Measurements from ENCODE around the gene OR5C1.
"Not testable (repeated sequence)": the region's sequence is repeated elsewhere in the genome, so short reads cannot be mapped to it uniquely, and the experiment has no call there.

OR5C1 gene

DNA sequence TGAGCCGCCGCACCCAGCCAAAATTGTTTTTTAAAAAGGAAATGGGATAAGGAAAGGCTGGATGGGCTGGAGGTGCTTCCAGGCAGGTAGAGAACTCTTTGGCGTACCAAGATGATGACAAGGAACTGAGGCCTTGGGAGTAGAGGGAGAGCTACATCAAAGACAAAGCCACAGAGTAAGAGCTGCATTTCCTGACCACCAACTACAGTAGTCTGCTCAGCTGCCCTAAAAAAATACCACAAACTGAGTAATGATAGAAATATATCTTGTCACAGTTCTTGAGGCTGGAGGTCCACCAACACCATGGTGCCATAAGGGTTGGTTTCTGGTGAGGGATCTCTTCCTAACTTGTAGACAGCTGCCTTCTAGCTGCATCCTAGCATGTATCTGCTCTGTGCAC is 19.4 kb downstream of the OR5C1 start:
- no peak for TF ChIP-seq CTCF (IDR thresholded peaks at IDR 0.05; ENCODE audit: low read depth, low read length, missing control alignments)
- in situ Hi-C loops (cut with HindIII; ENCODE audit: low sequenced_read_pairs): no loop called here
- no peak for DNase-seq (ENCODE audit: low read depth)

DNA sequence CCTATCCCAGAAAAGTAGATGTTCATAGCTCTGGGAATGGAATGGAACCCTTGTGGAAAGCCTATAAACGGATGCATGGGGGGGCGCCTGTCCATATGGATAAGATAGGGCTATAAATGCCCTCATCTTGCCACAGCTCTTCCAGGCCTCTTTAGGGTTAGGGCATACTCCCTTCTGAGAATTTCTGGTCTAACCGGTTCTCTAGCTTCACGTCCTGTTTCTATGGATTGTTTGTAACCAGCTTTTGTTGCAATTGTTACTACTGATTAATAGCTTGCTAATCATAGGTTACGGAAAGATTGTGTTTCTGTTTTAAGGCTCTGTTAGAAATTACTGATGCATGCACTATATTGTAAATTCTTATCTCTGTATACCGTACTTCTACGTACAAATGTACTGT is 20.5 kb downstream of the OR5C1 start:
- DNase-seq (ENCODE audit: low read depth); in situ Hi-C loops (cut with HindIII; ENCODE audit: low sequenced_read_pairs); H3K4me3 ChIP-seq (ENCODE audit: low read depth, low read length): not testable (repeated sequence)

More for the DNA sequence above, 19.4 kb downstream of the OR5C1 start:
- H3K4me3 ChIP-seq (ENCODE audit: low read depth, low read length): no peak overlapping the region

GRCh38 chr9:122810306-122810946 is 21.7 kb downstream of the OR5C1 start:
- H3K4me3 ChIP-seq (ENCODE audit: low read depth, low read length): no peak overlapping the region
- DNase-seq (ENCODE audit: low read depth): peak; percentile 59
- peak; percentile 59 for TF ChIP-seq CTCF (IDR thresholded peaks at IDR 0.05; ENCODE audit: low read depth, low read length, missing control alignments)
- in situ Hi-C loops (cut with HindIII; ENCODE audit: low sequenced_read_pairs): no loop called here

GRCh38 chr9:122812736-122813135 is 24.0 kb downstream of the OR5C1 start:
- DNase-seq (ENCODE audit: low read depth): no peak
- H3K4me3 ChIP-seq (ENCODE audit: low read depth, low read length): no peak overlapping the region
- in situ Hi-C loops (cut with HindIII; ENCODE audit: low sequenced_read_pairs): no loop called here
- no peak for TF ChIP-seq CTCF (IDR thresholded peaks at IDR 0.05; ENCODE audit: low read depth, low read length, missing control alignments)

DNA sequence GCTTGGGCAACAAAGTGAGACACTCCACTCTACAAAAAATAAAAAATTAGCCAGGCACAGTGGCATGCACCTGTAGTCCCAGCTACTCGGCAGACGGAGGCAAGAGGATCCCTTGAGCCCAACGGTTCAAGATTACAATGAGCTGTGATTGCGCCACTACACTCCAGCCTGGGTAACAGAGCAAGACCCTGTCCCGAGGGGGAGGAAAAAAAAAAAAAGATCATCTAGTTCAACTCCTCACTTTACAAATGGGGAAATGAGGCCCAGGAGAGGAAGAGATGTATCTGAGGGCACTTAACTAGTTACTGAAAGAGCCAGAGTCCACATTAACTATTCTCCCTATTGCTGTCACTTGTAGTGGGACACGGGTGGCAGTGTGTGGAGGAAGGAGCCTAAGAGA is 25.8 kb downstream of the OR5C1 start:
- TF ChIP-seq CTCF (IDR thresholded peaks at IDR 0.05; ENCODE audit: low read depth, low read length, missing control alignments): no peak
- no peak overlapping the region for H3K4me3 ChIP-seq (ENCODE audit: low read depth, low read length)
- in situ Hi-C loops (cut with HindIII; ENCODE audit: low sequenced_read_pairs): no loop called here
- no peak for DNase-seq (ENCODE audit: low read depth)

DNA sequence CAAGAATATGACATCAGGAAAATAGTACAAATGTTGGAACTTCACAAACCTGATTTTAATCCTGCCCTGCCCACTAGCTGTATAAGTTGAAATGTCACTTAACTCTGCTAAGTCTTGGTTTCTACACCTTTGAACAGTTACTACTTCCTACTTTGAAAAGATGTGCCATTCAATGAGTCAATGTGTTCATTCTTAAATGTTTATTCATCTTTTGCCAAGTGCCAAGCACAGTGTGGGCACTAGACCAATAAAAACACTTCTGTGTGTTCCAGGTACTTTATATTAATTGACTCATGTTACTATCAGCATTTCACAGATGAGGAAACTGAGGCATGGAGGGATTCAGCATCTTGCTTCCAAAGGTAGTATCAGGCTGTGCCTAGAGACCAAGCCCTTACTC is 26.8 kb downstream of the OR5C1 start:
- no peak overlapping the region for H3K4me3 ChIP-seq (ENCODE audit: low read depth, low read length)
- in situ Hi-C loops (cut with HindIII; ENCODE audit: low sequenced_read_pairs): no loop called here
- DNase-seq (ENCODE audit: low read depth): no peak
- no peak for TF ChIP-seq CTCF (IDR thresholded peaks at IDR 0.05; ENCODE audit: low read depth, low read length, missing control alignments)

DNA sequence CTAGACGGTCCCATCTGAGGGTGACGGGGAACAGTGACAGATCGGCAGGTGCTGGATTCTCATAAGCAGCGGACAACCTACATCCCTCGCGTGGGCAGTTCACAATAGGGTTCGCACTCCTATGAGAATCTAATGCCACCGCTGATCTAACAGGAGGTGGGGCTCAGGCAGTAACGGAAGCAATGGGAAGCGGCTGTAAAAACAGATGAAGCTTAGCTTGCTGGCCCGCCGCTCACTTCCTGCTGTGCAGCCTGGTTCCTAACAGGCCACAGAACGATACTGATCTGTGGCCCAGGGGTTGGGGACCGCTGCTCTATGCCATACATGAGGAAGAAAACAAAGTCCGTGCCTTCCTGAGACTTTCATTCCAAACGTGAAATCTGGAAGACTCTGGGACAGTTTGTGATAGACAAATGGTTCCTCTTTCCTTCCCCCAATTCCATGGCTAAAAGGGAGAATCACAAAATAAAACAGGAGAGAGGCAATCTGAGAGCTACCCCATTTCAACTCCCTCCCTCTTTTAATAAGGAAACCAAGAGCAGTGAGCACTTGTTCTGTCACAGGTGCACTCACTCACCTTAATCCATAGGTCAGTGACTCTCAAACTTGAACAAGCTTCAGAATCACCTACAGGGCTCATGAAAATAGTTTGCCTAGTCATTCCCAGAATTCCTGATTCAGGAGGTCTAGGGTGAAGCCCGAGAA is 27.6 kb downstream of the OR5C1 start:
- no peak for TF ChIP-seq CTCF (IDR thresholded peaks at IDR 0.05; ENCODE audit: low read depth, low read length, missing control alignments)
- DNase-seq (ENCODE audit: low read depth): no peak
- H3K4me3 ChIP-seq (ENCODE audit: low read depth, low read length): no peak overlapping the region
- in situ Hi-C loops (cut with HindIII; ENCODE audit: low sequenced_read_pairs): no loop called here

Measured in astrocyte of the cerebellum (primary cell).